C1 segment of cervical spinal cord (tissue), 14 donors: ENCODE measurements around the gene TCF7.
A peak's percentile ranks its signal among the peaks of the same experiment; 100 is the strongest.

Experiments used
- DNase-seq, 14 donors: peaks; one replicate each; lab custom pipeline; 2025; lab: John Stamatoyannopoulos, UW

Gene TCF7

DNA sequence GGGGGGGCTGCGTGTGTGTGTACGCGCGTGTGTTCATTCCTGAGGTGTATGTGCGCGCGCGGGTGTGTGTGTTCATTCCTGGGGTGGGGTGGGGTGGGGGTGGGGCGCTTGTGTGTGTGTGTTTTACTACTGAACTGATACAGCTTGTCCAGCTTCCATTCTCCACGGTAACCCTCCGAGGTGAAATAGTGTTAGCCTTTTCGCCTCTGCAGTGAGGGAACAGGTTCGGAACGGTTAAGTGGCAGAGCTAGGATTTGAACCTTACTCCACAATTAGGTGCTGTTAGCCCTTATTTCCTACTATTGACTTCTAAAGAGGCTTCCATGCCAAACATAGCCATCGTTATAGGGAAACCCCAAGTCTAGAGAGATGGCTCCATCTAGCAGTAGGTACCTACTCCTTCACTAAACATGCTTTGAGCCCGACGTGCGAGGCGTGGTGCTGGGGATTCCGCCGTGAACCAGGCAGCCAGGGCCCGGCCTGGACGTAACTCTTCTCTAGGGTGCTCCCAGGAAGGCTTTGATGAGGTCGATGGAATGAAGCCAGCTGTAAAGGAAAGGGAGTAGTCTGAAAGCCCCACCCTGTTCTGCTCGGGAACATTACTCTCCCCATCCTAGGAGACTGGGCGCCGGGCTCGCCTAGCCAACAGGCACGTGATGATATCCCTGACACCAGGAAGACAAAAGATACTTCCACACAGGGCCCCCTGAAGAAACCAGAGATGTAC lies 63.1 kb downstream of the TCF7 start:
- DNase-seq: peak in 6 of 14 donors; percentile 24 to 82 (median 39)

DNA sequence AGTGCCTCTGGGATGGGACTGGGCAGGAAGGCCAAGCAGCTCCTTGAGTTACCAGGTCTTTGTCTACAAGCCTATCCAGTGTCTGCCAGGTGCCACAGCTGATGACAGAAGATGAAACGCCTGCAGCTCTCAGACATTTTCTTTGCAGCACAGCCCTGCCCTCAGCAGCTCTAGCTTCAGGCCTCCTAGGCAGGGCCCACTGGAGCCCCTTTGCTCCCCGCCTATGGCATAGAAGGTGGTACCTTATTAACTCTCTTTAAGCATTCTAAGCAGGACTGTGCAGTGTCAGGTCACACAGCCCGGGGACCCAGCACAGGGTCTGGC lies 63.6 kb downstream of the TCF7 start:
- DNase-seq: peak in 1 of 14 donors; percentile 45

DNA sequence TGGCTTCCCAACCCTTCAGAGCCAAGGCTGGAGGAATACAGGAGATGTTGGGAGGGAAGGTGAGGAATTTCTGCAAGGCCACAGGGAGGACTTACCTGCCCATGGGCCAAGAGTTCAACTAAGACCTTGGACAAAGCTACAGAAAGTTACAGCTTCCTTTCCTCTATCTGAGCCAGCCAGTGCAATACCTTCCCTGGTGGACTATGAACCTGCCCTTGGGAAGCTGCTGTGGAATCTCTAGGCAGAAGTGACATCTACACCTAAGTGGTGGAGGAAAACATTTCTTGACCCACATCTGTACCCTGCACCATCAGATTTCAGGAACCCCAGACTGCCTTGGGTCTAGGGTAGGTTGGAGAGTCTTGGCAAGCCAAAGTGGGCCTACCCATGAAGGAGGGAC lies 69.0 kb downstream of the TCF7 start:
- no peak for DNase-seq

DNA sequence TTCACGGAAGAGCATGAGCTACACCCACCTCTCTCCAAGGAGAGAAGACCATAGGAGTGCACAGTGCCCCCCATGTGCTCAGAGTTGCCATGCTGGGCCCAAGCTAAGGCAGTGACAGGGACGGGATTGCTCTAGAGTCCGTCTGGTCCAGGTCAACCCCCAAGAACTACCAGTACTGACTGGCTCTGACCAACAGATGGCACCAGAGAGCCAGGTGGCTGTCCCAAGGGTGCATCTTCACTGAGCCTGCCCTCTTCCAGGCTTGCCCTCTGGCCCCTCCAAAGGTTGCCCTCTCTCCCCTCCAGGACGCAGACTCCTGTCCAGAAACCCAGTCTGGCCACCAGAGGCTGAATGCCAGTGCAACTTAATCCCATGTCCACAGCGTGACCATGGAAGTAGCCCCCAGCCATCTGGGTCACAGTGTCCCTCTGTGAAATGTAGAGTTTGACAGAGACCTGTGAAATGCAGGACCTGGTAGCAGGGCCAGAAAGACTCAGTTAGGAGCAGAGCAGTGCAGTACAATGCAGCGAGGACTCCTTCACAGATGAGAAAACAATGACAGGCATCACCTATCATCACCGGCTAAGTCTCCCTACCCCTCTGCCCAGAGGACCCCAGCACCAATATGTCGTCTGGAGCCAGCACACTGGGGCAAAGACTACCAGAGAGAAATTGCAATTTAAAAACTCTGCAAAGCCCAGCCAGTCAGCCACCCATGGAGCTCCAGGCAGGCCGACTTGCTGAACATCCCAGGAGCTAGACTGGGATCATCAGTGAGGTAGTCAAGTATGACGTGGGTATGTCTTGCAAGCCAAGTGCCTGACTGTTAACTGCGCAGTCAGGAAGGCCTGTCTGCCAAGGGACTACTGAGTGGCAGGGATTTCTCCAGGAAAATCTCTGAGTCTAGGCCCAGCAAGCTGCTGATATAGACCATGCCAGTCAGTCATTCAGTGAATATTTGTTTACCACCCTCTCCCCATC lies 70.0 kb downstream of the TCF7 start:
- peak in 13 of 14 donors; percentile 6 to 62 (median 34) for DNase-seq

DNA sequence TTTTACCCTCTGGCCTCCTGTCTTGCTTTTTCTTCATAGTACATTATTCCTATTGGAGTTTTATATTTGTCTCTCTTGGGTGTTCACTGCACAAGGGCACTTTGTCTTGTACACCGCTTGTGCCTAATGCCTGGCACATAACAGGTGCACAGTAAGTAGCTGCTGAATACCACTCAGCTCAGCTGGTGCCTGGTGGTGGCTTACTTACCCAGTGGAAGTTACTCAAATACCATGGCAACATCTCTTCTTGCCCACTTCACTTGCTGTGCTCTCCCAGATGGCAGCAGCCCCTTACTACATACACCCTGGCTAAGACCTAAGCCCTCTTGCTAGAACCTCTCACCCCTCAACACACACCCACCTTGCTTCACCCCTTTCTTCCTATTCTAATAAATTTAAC lies 73.6 kb downstream of the TCF7 start:
- DNase-seq: no peak

DNA sequence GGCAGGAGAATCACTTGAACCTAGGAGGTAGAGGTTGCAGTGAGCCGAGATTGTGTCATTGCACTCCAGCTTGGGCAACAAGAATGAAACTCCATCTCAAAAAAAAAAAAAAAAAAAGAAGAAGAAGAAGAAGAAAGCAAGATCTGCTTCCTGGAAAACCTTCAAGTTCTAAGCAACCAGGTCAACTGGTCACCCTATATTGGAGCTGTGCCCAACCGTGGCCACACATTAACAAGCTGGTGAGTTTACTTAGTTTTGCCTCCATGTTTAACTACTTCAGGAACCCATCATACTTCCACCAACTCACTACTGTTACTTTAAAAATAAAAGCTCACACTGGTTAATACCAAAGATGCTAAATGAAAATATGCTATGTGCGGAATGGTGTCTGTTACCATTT lies 74.5 kb downstream of the TCF7 start:
- no peak for DNase-seq

DNA sequence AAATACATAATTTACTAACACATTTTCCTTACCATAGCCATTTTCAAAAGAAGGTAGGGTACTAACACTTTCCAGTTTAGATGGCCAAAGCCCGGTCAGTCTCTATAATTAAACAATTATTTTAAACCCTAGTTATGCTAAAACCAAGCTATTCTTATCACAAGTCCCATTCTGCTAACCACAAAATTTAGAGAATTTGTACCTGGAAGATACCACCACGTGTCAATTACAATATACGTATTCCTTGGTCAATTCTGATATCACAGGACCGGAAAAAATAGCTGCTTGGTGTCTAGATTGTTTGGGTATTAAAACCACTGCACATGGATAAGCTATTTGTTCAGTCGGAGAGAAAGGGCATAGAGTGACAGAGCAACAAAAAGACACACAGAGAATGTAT lies 81.2 kb downstream of the TCF7 start:
- DNase-seq: no peak
